ENCODE data around the gene CNOT10.
"Not testable (repeated sequence)": the region's sequence is repeated elsewhere in the genome, so short reads cannot be mapped to it uniquely, and the experiment has no call there.

CNOT10 gene

GRCh38 chr3:32686713-32687112 is 1.7 kb downstream of the CNOT10 start:
- DNase-seq (ENCODE audit: low spot score): no peak

- no peak for DNase-seq (ENCODE audit: low spot score)
These were observed 6.9 kb downstream of the CNOT10 start for GRCh38 chr3:32691847-32692246.

GRCh38 chr3:32696523-32696922 is 11.5 kb downstream of the CNOT10 start:
- no peak for DNase-seq (ENCODE audit: low spot score)

- DNase-seq (ENCODE audit: low spot score): no peak
These were observed 13.5 kb downstream of the CNOT10 start for GRCh38 chr3:32698506-32698905.

DNA sequence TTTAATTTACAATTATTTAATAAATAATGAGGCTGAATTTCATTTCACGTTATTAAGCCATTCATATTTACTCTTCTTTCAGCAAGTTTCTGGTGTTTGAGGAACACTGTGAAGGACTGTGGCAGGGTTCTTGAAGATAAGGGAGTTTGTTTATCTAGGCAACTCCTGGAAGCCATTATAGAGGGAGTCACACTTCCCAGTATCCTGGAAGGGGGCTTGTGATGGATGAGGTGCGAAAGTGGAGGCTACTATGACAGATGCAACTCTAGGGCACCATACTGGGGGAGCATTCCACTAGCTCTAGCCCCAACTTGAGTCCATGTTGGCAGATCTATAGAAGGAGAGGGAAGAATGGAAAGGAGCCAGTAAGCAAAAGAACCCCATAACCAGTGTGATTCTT is 14.4 kb downstream of the CNOT10 start:
- DNase-seq (ENCODE audit: low spot score): no peak

GRCh38 chr3:32700244-32700643 is 15.3 kb downstream of the CNOT10 start:
- DNase-seq (ENCODE audit: low spot score): no peak

DNA sequence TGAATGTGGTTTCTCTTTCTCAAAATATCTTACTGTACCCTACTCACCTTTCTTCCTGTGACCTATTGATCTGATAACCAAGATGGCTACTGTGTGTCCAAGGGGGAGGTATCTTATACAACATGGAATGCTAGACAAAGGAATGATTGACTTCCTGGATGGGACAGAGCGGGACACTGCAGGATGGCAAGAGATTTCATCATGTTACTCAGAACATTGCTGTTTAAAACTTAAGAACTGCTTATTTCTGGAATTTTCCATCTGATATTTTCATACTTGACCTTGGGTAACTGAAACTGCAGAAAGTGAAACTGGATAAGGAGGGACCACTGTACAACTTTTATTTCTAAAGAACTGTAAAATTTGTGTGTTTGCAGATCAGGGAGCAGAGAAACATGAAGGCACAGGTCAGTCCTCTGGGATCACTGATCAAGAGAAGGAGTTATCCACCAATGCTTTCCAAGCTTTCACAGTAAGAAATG is 18.5 kb downstream of the CNOT10 start:
- DNase-seq (ENCODE audit: low spot score): peak; percentile 19

GRCh38 chr3:32705232-32705631 is 20.2 kb downstream of the CNOT10 start:
- no peak for DNase-seq (ENCODE audit: low spot score)

- DNase-seq (ENCODE audit: low spot score): no peak
These were observed 21.5 kb downstream of the CNOT10 start for GRCh38 chr3:32706348-32707025.

DNA sequence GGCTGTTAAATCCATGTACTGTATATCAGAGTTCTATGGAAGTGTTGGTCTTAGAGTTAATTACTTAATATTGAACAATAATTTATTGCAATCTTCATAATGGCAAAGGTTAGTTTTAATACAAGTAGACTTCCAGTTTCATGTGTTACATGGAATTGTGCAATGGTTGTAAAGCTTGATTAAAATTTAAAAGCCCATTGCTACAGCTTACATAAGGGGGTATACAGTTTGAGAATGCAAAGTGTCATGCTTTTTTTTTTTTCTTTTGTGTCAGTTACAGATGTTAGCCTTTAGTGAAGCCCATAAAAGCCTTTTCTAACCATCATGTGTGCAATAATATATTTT is 22.0 kb downstream of the CNOT10 start:
- no peak for DNase-seq (ENCODE audit: low spot score)

DNA sequence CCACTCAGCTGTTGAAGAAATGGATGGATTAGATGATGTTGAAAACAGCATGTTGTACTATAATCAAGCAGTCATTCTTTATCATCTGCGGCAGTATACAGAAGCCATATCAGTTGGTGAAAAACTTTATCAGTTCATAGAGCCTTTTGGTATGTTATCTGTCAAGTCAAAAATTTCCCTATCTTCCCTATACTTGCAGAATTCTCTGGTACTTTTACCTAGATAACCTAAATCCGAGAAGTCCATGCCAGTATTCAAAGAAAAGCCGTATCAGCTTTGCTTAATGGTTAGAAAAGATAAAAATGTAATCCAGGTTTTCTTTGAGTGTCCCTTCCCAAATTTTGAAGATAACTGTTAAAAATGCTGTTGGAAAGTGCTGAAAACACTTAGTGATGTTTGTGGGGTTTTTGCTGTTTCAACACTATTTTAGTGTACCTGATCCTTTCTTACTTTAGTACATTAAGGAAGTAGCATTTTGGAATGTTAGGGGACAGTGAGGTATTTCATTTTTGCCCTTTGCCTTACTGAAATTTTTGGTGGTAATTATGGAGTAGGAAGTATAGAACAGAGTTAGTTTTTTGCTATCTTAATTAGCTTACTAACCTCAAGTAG is 23.8 kb downstream of the CNOT10 start:
- no peak for DNase-seq (ENCODE audit: low spot score)

DNA sequence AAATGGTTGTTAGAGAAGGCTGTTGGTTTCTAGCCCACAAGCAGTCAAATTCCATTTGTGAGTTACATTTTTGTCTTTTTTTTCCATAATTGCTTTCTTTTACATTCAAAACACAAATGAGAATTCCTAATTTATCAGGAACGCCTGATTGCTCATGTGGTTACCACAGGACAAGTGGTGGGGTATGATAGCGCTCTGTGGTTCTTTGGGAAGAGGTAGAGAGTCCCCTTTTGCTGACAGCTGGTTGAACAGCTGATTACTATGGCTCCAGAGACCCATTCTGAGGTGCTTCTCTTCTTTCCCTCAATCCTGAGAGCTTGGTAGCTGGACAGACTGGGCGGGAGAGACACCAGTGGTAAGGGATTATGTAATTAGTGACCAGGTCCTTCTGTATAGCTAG is 24.4 kb downstream of the CNOT10 start:
- no peak for DNase-seq (ENCODE audit: low spot score)

DNA sequence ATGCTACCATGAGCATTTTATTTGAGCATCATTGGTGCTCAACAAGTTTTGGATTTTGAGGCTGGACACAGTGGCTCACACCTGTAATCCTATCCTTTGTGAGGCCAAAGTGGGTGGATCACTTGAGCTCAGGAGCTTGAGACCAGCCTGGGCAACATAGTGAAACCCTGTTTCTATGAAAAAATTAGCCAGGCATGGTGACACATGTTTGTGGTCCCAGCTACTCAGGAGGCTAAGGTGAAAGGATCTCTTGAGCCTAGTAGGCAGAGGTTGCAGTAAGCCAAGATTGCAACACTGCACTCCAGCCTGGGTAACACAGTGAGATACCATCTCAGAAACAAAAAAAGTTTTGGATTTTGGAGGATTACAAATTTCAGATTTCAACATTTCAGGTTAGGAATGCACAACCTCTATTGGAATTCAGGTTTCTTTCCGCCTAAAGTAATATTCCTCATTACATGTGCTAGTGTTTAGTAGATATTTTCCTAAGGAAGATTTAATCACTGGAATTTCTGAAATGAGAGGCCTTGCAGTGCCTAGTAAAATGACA is 27.6 kb downstream of the CNOT10 start:
- DNase-seq (ENCODE audit: low spot score): no peak

DNA sequence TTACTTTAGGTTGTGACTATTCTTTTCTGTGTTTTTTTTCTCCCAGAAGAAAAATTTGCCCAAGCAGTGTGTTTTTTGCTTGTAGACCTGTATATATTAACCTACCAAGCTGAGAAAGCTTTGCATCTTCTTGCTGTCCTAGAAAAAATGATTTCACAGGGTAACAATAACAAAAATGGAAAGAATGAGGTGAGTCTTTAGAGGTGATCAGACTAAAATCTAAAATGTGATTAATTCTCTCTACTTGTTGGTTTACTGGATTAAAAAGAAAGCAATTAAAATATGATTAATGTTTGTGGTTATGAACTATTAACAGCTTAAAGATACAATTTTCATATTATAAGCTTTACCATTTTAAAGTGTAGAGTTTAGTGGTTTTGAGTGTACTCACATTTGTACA is 28.2 kb downstream of the CNOT10 start:
- no peak for DNase-seq (ENCODE audit: low spot score)

- no peak for DNase-seq (ENCODE audit: low spot score)
These were observed 34.3 kb downstream of the CNOT10 start for GRCh38 chr3:32719335-32719734.

DNA sequence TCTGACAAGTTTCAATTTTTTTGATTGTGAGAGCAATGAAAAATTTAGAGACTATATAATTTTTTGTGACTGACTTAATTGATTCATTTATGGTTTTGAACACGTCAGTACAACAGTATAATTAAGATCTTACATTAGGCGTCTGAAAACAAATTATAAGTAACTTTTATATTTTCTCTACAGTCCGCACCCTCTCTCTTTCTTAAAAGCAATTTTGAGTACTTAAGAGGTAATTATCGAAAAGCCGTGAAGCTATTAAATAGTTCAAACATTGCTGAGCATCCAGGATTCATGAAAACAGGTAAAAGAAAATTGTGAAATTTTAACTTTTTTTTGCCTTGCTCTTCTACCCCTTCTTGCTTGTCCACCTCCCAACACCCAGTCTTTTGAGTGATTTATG is 34.9 kb downstream of the CNOT10 start:
- no peak for DNase-seq (ENCODE audit: low spot score)

DNA sequence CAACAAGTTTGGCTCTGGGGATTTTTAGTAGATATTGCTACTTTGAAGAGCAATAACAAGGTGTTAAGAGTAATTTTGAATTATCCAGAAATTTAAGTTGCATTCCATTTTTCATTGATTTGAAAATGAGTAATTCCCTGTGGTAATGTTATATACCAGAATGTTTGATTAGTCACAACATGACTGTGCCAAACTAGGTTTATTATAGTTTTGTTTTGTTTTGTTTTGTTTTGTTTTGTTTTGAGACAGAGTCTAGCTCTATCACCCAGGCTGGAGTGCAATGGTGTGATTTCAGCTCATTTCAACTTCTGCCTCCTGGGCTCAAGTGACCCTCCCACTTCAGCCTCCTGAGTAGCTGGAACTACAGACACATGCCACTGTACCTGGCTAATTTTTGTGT is 40.7 kb downstream of the CNOT10 start:
- DNase-seq (ENCODE audit: low spot score): no peak

DNA sequence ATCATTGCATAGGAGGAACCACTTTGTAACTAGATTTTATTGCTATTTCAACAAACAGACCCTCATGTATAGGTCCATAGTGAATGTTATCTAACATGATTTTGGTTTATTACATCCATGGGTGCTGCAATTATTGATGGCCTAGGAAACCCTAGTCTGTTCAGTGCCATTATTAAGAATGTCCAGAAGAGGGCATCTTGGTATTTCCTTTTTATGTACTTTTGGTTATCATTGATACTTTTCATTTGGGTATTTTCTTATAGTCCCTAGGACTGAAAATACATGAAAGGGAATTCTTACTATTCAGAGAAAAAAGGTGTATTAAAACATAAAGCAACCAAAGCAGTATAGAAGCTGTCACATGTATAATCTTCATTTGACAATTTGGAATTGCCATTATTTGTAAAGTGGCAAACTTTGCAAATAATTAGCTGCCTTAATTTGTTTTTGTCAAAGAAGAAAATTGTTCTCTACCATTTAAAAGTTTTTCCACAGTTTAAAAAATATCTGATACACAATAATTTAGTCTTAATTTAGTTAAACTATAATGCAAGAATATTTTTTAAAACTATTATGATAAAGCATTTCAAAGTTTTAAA is 48.7 kb downstream of the CNOT10 start:
- DNase-seq (ENCODE audit: low spot score): peak; percentile 60

DNA sequence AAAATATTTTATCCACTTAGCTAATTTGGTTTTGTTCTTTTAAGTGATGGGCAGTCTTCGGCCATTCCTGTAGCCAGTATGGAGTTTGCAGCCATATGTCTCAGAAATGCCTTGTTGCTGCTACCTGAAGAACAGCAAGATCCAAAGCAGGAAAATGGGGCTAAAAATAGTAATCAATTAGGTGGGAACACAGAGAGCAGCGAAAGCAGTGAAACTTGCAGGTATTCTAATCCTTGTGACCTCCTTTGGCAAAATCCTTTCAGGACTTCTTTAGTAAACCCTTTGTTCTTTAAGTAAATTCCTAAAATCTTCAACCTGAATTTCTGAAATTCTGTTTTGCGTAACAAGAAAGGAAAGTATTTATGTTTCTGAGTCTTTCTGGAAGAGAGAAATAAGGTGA is 49.8 kb downstream of the CNOT10 start:
- DNase-seq (ENCODE audit: low spot score): no peak

GRCh38 chr3:32743470-32743869 is 58.5 kb downstream of the CNOT10 start:
- not testable (repeated sequence) for DNase-seq (ENCODE audit: low spot score)

DNA sequence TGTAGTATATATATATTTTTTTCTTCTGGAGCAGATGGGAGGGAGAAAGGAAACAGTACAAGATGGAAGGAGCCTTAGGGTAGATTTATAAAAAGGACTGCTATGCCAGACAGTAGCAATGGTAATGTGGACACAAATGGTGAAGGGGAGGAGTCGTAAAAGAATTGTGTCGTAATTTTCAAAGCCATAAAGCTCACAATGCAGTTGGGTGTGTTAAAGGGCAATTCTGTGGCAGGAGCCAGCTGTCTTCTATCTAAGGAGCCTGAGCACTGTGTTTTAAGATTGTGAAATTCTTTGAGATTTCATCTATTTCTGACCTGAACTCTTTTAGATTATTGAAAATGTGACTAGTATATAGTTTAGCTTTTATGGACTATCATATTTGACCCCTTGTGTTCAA is 58.9 kb downstream of the CNOT10 start:
- peak; percentile 16 for DNase-seq (ENCODE audit: low spot score)

GRCh38 chr3:32751377-32751776 is 66.4 kb downstream of the CNOT10 start:
- no peak for DNase-seq (ENCODE audit: low spot score)

DNA sequence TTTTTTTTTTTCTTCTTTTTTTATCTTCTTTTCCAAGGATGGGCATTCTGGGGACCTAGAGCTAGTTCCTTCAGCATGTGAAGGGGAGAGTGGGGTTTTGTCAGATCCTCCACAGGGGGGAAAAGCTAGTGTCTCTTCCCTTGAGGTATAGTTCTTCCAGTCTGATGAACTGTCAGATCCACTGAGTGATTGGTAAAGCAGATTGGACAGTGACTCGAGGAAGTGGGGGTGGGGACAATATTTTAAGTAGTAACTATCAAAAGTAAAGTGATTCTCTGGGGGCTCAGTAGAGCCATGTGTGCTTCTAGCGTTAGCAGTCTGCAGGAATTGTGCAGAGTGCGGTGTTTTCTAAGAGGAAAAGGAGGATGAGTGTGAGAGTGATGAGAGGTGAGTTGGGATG is 70.8 kb downstream of the CNOT10 start:
- no peak for DNase-seq (ENCODE audit: low spot score)
